IPS-11a (cell line): ENCODE results near the gene MMP8.
"Not testable (repeated sequence)": the region's sequence is repeated elsewhere in the genome, so short reads cannot be mapped to it uniquely, and the experiment has no call there.

Experiments
- H3K4me3 ChIP-seq: one replicate; pipeline ENCODE4 v1.5.1; 2013; ENCODE audit warnings: low read depth, low read length, control low read depth

The MMP8 gene, protein sequence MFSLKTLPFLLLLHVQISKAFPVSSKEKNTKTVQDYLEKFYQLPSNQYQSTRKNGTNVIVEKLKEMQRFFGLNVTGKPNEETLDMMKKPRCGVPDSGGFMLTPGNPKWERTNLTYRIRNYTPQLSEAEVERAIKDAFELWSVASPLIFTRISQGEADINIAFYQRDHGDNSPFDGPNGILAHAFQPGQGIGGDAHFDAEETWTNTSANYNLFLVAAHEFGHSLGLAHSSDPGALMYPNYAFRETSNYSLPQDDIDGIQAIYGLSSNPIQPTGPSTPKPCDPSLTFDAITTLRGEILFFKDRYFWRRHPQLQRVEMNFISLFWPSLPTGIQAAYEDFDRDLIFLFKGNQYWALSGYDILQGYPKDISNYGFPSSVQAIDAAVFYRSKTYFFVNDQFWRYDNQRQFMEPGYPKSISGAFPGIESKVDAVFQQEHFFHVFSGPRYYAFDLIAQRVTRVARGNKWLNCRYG

DNA sequence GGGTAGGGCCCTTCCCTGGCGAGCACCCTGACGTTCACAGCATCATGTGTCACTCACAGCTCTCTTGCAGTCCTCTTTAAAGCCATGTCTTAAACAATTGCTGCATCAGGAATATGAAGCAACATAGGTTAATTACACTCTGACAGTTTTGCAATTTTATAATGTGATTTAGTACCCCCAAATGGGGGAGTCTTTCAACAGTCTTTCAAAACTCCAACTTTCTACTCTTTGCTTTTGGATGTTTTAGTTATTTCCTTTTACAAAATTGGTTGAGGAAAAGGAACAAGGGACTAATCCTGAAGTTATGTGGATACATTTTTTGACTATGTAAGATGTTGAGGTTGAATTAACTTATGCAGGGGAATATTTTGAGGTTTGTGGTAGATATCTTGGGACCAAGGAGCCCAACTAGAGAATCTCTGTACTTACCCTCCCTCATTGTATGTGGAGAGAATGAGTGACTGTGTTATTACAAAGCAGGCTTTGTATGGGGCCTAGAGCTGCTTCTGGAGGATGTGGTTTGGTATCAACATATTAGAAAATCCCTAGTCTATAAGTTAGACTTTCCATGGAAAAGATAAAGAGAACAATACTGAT is at the start of gene MMP8:
TSS of gene MMP8 (minus strand) at position 51 of the 597 bp plus-strand sequence. CDS start 99 bp downstream, outside the sequence.
- H3K4me3 ChIP-seq, result no peak within 1 kb of the TSS

DNA sequence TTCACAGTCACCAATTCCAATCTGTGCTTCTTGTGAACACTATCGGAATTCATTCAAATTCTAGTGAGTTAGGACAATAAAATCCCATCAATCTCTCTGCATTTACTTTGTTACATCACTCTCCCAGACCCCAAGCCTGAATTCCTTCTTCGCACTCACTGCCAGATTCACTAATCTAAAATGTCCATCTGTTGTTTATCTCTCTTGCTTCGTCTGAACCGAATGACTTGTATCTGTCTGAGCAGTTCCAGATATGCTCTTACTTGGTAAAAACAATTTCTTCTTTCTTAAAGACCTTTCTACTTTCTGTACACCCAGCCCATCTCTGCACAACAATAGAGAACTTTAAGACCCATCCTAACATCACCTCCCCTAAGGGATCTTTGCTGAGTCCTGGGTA is 48.6 kb upstream of the MMP8 start:
- no peak overlapping the region for H3K4me3 ChIP-seq

DNA sequence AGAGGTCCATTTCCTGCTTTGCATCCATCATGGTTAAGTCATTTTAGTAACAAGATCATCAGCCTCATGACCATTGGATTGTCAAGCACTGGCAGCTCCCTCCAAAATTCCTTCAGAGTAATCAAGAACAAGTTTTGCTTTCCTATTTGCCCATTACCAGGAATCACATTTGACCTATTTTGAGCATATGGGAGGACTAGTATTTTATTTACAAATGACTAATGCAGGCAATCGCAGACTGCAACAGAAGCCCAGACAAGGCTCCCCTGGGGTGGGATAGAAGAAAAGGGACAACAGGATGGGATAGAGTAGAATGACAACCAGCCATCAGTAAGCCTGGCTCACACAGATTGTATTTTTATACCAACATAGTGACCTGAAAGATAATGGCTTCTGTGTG is 46.6 kb upstream of the MMP8 start:
- H3K4me3 ChIP-seq, result no peak overlapping the region

DNA sequence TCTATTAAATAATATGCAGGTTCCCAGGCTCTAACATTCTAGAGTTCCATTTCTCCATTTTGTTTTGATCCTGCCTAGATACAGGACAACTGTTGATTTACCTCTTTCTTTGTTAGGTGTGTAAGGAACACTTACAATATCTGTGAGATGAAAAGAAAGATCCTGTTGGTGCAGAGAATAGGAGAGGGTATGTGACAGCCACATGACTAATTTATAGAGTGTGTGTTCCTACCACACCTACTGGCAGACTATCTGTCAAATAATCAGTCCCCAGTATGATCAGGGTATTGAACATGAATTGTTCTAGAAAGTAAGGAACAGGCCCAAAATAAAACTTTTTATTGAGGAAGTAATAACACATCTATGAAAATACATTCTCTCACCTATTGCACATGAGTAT is 45.4 kb upstream of the MMP8 start:
- no peak overlapping the region for H3K4me3 ChIP-seq

DNA sequence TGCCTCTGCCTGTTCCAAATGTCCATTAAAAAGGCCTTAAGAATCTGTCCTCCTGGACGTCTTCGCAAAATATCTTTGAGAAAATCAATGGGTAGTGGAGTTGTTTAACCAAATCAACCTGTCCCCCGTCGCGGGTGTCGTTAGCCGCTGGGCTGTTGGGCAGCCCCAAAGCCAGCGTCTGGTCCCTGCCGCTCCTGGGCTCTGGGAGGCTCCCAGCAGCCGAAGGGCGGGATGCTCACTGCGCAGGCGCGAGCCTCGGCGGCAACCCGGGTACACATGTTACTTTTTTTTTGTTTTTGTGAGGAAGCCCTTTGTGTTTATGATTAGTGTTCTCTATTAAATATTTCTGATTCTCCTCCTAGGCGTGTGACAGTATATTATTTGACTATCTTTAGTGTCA is 43.0 kb upstream of the MMP8 start:
- no peak overlapping the region for H3K4me3 ChIP-seq

DNA sequence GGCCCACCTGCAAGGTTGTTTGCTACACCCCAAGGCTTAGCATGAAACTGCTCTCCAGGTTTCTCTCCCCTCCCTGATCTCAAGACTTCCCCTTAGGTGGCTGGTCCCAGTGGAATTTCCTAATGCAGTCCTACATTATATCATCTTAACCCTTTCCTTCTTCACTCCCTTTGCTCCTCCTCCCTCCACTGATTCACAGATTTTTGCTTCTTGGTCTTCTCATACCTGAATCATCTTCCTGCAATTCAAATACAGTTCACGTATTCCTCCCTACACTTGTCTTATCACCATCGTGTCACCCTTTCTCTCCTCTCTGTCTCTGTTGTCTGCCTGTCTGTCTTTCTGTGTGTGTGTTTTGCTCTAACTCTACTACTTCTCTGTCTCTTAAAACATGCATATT is 38.7 kb upstream of the MMP8 start:
- H3K4me3 ChIP-seq, result no peak overlapping the region

DNA sequence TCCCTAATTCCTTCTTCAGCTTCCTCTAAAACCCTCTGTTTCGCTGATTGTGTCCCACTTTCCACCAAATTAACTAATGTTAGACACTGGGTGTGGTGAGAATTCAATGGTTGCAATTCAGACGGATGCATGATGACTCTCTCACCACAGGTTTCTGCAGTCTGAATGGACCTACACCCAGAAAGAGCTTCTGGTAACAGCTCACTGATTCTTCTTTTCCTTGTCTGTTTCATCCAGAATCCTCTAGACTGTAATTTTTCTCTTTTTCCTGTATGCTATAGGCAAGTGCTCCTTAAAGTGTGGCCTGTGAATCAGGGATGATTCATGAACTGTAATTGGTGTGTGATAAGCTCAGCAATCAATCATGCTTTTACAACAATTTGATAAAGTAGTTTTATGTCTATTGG is 37.6 kb upstream of the MMP8 start:
- H3K4me3 ChIP-seq, result no peak overlapping the region

DNA sequence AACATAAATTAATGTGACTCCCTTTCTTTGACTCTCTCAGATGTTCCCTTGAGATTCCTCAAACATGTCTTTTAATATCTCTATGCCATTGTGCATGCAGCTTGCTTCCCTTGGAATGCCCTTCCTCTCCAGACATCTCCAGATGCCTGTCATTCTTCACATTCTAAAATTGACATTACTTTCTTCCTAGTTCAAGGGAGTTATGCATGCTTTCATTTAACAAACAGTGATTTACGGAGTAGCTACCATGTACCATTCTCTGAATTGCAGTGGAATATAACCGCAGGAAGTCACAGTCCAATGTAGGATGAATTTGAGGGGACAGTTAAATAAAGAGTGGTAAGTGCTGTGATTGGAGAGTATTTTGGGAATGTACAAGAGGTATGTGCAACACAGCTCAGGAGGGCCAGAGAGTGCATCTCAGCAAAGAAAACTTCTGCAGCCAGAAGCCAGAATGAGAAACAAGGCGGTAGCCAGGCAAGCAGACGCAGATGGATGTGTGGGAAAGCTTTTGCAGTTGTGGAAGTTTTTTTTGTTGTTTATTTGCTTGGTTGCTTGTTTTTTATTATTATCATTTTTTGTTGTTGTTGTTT is 37.0 kb upstream of the MMP8 start:
- no peak overlapping the region for H3K4me3 ChIP-seq

DNA sequence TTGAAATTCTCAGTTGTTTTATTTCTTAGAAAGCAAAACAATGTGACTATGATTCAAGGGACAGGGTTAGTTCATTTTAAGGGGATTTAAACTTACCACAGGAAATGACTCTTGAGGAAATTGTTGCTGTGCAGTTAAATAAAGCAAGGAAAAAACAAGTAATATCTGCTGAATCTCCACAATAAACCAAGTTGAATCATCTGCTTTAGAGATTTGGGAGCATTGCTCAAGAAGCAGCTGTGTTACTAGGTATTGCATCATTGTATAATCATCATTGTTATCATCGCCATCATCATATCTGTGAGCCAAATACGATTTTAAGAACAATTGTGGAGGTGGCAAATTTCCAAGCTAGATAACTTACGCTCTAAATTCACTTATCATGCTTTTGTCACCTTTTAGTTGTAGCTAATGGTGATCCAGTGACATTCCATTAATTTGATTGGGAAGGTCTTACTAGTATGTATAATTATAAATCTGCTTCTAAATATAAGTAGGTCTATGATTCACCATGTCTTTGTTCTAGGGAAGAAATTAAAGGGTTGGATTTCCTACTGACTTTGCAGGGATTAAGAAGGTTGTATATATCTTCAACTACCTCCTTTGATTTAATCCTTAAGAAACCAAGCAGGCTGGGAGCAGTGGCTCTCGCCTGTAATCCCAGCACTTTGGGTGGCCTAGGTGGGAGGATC is 35.7 kb upstream of the MMP8 start:
- H3K4me3 ChIP-seq, result no peak overlapping the region

DNA sequence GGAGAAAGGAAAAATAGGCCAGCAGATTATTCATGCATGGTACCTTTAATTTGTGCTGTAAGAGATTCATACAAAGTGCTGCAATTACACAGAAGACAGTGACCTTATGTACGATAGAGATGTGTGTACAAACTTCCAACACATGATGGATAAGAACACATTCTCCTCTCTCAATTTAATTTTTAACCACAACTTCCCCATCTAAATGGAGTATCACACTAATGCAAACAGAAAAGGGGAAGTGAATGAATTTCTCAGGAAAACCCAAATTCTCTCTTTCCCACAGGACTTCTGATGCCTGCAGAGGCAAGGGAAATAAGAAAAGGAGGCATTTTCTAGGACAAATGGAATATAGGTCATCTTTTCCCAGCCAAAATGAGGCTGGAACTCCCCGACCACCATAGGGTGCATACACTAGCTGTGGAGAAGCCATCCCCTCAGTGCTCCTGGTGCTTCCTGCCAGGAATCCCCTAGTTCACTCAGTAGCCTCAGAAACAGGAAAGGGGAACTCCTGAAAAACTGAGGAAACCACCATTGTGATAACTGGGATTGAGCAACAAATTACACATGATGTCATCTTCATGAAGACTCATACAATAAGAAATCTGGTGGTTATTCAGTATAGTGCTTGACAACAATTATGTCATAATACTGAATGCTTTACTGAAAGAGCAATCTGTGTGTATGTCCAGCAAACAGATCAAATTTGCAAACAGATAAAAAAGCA is 33.2 kb upstream of the MMP8 start:
- H3K4me3 ChIP-seq, result no peak overlapping the region

DNA sequence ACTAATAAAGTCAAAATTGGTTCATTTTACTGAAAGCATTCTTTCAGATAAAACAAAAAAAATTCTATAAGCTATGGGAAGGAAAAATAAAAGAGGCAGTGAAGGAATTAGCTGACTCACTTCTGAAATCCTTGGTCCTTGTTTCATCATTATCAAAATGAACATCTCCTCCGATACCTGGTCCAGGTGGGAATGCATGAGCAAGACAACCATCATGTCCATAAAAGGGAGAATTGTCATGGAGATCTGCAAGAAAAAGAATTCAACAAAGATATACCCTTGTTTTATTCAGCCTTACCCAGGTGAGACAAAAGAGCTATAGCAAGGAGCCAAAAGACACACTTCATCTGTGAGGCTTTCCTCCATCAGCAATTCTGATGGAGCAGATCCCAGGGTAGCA is 28.5 kb upstream of the MMP8 start:
- no peak overlapping the region for H3K4me3 ChIP-seq

DNA sequence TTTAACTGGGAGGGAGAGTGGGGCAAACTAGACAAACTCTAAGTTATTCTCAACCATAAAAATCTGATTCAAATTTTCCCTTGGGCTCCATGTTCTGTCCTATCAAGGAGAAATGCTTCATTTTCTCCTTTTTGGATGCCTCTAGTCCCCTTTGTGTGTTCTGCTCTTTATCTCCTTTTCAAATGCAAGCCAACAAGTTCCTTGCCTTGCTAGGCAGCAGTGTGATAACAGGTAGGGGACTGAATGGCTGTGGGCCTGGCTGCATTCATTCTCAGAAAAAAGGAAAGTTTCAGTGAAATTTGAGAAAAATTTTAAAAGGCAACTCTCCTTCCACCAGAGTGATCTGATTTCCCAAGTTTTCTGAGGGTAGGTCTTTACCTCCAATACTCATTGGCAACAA is 26.9 kb upstream of the MMP8 start:
- no peak overlapping the region for H3K4me3 ChIP-seq

DNA sequence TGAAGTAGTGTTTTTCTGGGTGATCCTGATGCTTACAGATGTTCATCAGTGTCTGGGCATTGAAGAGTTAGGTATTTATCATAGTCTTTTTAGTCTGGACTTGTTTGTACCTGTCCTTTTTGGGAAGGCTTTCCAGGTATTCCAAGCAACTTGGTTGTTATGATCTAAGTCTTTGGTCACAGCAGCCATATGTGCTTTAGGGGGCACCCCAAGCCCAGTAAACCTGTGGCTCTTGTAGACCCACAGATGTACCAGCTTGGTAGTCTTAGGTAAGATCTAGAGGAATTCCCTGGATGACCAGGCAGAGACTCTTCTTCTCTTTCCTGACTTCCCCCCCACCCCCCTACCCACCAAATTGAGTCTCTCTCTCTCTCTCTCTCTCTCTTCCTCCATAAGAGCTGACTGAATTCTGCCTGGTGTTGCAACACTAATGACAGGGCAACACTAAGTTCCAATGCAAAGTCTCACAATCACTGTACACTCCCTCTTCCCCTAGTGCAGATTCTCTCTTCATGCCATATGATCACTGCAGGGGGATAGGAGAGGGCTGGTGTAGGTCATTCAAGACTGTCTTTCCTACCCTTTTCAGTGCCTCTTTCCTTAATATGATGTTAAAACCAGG is 24.5 kb upstream of the MMP8 start:
- H3K4me3 ChIP-seq, result no peak overlapping the region

DNA sequence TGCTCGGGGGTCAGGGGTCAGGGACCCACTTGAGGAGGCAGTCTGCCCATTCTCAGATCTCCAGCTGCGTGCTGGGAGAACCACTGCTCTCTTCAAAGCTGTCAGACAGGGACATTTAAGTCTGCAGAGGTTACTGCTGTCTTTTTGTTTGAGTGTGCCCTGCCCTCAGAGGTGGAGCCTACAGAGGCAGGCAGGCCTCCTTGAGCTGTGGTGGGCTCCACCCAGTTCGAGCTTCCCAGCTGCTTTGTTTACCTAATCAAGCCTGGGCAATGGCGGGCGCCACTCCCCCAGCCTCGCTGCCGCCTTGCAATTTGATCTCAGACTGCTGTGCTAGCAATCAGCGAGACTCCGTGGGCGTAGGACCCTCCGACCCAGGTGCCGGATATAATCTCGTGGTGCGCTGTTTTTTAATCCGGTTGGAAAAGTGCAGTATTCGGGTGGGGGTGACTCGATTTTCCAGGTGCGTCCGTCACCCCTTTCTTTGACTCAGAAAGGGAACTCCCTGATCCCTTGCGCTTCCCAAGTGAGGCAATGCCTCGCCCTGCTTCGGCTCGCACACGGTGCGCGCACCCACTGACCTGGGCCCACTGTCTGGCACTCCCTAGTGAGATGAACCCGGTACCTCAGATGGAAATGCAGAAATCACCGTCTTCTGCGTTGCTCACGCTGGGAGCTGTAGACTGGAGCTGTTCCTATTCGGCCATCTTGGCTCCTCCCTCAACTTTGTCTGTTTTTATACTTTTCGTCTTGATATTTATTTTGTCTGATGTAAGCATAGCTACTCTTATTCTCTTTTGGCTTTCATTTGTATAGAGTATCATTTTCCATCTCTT is 22.2 kb upstream of the MMP8 start:
- H3K4me3 ChIP-seq, result peak overlapping the region; percentile 35

DNA sequence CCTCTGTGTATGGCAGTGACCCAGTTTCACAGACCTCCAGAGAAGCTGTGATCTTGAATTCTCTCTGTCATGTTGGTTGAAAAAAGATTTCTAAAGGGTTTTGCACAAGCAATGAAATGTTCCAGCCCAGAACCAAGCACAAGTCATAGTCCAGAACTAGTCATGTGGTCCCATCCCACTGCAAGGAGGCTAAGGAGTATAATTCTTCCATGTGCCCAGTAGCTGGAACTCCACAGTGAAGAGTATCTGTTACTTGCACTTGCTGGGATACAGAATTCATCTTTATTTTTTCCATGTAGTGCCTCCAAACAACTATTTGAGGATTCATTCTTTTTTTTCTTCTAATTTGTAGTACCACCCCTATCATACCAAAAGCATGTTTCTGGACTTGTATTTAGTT is 9.9 kb upstream of the MMP8 start:
- no peak overlapping the region for H3K4me3 ChIP-seq

DNA sequence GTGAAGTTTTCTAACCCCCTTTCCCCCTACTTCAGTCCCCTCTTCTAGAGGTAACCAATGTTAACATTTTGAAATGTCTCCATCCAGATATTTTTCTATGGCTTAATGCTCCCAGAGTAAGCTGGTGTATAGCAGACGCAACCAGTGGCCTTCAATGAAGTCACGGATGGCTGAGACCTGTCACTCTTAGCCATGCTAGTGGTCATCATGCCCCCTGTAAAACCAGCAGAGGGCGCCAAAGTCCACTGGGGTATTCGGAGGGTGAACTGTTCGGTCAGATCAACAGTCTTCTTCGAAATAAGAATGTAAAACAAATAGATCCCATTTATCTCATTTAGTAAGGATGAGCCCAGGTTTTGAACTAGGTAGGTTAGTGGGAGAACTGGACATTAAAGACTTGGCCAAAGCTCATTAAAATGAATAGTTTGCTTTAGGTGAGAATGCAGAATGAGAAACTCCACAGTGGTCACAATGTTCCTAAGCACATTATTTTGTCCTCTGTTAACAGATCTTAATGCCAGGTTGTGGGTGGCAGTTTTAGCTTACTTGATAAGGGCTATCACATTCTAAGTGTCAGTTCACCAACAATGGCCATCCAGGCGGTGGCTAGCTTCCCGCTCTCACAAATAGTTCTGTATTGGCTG is 8.6 kb upstream of the MMP8 start:
- no peak overlapping the region for H3K4me3 ChIP-seq

DNA sequence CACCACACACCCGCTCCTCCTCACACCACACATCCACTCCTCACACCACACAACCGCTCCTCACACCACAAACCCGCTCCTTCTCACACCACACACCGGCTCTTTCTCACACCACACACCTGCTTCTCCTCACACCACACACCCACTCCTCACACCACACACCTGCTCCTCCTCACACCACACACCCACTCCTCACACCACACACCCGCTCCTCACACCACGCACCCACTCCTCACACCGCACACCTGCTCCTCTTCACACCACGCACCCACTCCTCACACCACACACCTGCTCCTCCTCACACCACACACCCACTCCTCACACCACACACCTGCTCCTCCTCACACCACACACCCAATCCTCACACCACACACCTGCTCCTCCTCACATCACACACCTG is 6.2 kb upstream of the MMP8 start:
- not testable (repeated sequence) for H3K4me3 ChIP-seq

DNA sequence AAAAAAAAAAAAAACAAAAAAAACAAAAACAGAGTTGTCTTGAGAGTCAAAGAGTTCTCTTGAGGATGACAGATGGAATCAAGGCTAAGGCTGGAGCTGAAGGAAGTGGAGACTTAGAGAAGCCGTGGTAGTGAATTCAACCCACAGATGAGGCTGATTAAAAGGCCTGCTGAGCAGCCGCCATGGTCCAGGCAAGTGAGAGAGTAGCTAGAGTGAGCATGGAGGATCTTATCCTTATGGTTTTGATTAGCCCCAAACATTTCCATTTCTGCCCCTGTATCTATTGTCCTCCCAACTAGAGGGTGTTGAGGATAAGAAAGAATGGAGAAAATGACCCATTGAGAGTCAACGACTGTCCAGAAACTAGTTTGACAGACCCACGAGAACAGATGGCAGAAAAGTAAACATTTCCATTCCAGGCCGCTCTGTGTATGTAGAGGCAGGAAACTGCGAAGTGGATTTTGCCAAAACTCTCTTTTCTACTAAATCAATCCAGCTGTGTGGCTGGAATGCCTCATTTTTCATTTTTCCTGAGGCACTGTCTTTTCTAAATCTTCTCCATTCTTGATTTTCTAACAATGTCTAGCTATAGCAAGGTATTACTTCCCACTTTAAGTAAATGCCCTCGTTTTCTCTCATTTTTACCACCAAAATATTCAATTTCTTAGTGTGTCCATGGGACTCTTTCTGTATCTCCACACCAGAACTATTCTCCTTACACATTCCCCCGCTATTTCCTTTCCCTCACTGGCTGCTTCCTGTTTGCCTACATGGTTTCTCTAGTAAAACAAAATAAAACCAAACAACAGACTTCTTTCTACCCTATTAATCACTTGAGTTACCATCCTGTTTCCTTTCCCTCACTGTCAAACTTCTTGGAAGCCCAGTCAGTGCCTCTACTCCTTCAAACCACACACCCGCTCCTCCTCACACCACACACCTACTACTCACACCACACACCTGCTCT is 5.4 kb upstream of the MMP8 start:
- H3K4me3 ChIP-seq, result no peak overlapping the region
